H1 (cell line): ENCODE measurements around the gene HNRNPDL. TPM values are rescaled to one million over a fixed set of nuclear protein-coding genes. Genes with fewer than 3 reads are reported as not detected.

Experiments
- CTCF ChIA-PET: fragments of 300-600 bp; sonication (Branson Sonifier 250); formaldehyde crosslinking; loops from one replicate; lab custom pipeline; 2021; ENCODE audit not compliant: partially characterized antibody; lab: Charles Lee
- POLR2A ChIA-PET: fragments of 300-600 bp; sonication (Branson Sonifier 250); formaldehyde crosslinking; loops from one replicate; lab custom pipeline; 2021; ENCODE audit warnings: inconsistent platforms; ENCODE audit not compliant: partially characterized antibody; lab: Charles Lee
- DNase-seq, 2 experiments: peaks; one replicate each; pipeline versions ENCODE4 v3.0.0 to v3.0.0-alpha.2; 2010 to 2022; ENCODE audit warnings: low spot score in 2 of 2, low read depth in 1 of 2, mixed read lengths in 1 of 2
- FAIRE-seq: peaks from 2 replicates; lab custom pipeline; 2011; peaks lifted over from hg19 to GRCh38; lab: Jason Lieb, UNC
- H2AFZ ChIP-seq: 2 replicates; pipeline ENCODE4 v1.8.1; 2012; ENCODE audit warnings: low read length, inconsistent platforms
- H2AK5ac ChIP-seq: 2 replicates; pipeline ENCODE4 v1.6.1; 2013; ENCODE audit warnings: low read depth, low read length
- H2BK120ac ChIP-seq: replicated peaks from 2 replicates; pipeline ENCODE3; 2013; ENCODE audit warnings: low read depth, low read length, inconsistent platforms
- H2BK12ac ChIP-seq: 2 replicates; pipeline ENCODE4 v1.6.1; 2013; ENCODE audit warnings: low read depth, low read length
- H2BK15ac ChIP-seq: 2 replicates; pipeline ENCODE4 v1.6.1; 2013; ENCODE audit warnings: low read length
- H2BK20ac ChIP-seq: 2 replicates; pipeline ENCODE4 v1.6.1; 2013; ENCODE audit warnings: low read length
- H2BK5ac ChIP-seq: 2 replicates; pipeline ENCODE4 v1.6.1; 2013; ENCODE audit warnings: low read depth, low read length
- H3K14ac ChIP-seq: 2 replicates; pipeline ENCODE4 v1.6.1; 2013; ENCODE audit warnings: inconsistent platforms; ENCODE audit not compliant: insufficient read length
- H3K18ac ChIP-seq: 2 replicates; pipeline ENCODE4 v1.6.1; 2013; ENCODE audit warnings: low read length; ENCODE audit errors: extremely low read depth
- H3K23ac ChIP-seq: 2 replicates; pipeline ENCODE4 v1.6.1; 2013; ENCODE audit warnings: inconsistent platforms; ENCODE audit not compliant: insufficient read length
- H3K23me2 ChIP-seq: 2 replicates; pipeline ENCODE4 v1.6.1; 2013; ENCODE audit warnings: low read depth, low read length
- H3K27ac ChIP-seq: 2 replicates; pipeline ENCODE4 v1.6.1; 2011; ENCODE audit warnings: low read depth, low read length, inconsistent platforms
- H3K27me3 ChIP-seq, 4 experiments: replicated peaks in 1 of 4; 1 replicate in 1 of 4; 2 replicates in 3 of 4; pipeline versions ENCODE4 v1.6.1 to v1.8.1; 2011 to 2013; ENCODE audit warnings: low read length in 3 of 4, mild to moderate bottlenecking in 3 of 4, inconsistent platforms in 2 of 4, mixed read lengths in 2 of 4, moderate library complexity in 1 of 4; ENCODE audit not compliant: control insufficient read depth in 3 of 4, insufficient read depth in 3 of 4; ENCODE audit errors: extremely low read depth in 1 of 4
- H3K36me3 ChIP-seq, 4 experiments: 2 replicates each; pipeline versions ENCODE4 v1.6.1 to v1.8.1; 2011 to 2013; ENCODE audit warnings: mild to moderate bottlenecking in 4 of 4, low read length in 3 of 4, moderate library complexity in 2 of 4, control low read depth in 1 of 4, inconsistent platforms in 1 of 4; ENCODE audit not compliant: insufficient read depth in 4 of 4, control insufficient read depth in 2 of 4
- H3K4ac ChIP-seq: replicated peaks from 2 replicates; pipeline ENCODE3; 2013; ENCODE audit warnings: low read length, low read depth, mixed read lengths, inconsistent platforms; ENCODE audit not compliant: insufficient read length
- H3K4me1 ChIP-seq, 4 experiments: replicated peaks in 1 of 4; 1 replicate in 1 of 4; 2 replicates in 3 of 4; pipeline versions ENCODE4 v1.6.1 to v1.8.1; 2011 to 2013; ENCODE audit warnings: low read length in 3 of 4, inconsistent platforms in 2 of 4, mixed read lengths in 1 of 4; ENCODE audit not compliant: insufficient read depth in 4 of 4, control insufficient read depth in 3 of 4
- H3K4me2 ChIP-seq, 2 experiments: 2 replicates each; pipeline versions ENCODE4 v1.6.1 to v1.8.1; 2011 to 2013; ENCODE audit warnings: low read depth in 2 of 2, low read length in 2 of 2, control low read depth in 1 of 2, inconsistent platforms in 1 of 2, mild to moderate bottlenecking in 1 of 2; ENCODE audit not compliant: insufficient read depth in 1 of 2
- H3K4me3 ChIP-seq, 4 experiments: fragments of 200-600, 300-600 bp in 1 of 4; sonication (generic), shearing (Covaris generic), sonication (Bioruptor Twin) in 1 of 4; 2 replicates each; pipeline versions ENCODE4 v1.5.1 to v1.8.1; 2011 to 2016; ENCODE audit warnings: low read length in 4 of 4, low read depth in 3 of 4, control low read depth in 2 of 4, inconsistent platforms in 2 of 4, mild to moderate bottlenecking in 2 of 4, mixed read lengths in 1 of 4, moderate library complexity in 1 of 4; ENCODE audit not compliant: insufficient read depth in 2 of 4; ENCODE audit errors: extremely low read depth in 1 of 4
- H3K56ac ChIP-seq: replicated peaks from 2 replicates; pipeline ENCODE3; 2013; ENCODE audit warnings: low read depth, mild to moderate bottlenecking, mixed read lengths, low read length, inconsistent platforms; ENCODE audit not compliant: insufficient read length
- H3K79me1 ChIP-seq: 2 replicates; pipeline ENCODE4 v1.6.1; 2013; ENCODE audit warnings: low read depth, low read length, control low read depth
- H3K79me2 ChIP-seq, 2 experiments: 2 replicates each; pipeline versions ENCODE4 v1.6.1 to v1.8.1; 2012 to 2013; ENCODE audit warnings: low read length in 2 of 2, mild to moderate bottlenecking in 2 of 2, inconsistent platforms in 1 of 2; ENCODE audit not compliant: insufficient read depth in 2 of 2, control insufficient read depth in 1 of 2
- H3K9ac ChIP-seq, 4 experiments: replicated peaks in 1 of 4; 1 replicate in 1 of 4; 2 replicates in 3 of 4; pipeline versions ENCODE4 v1.6.1 to v1.8.1; 2011 to 2013; ENCODE audit warnings: low read depth in 3 of 4, low read length in 3 of 4, control low read depth in 2 of 4, mild to moderate bottlenecking in 2 of 4, moderate library complexity in 2 of 4, inconsistent platforms in 1 of 4; ENCODE audit errors: extremely low read depth in 1 of 4
- H3K9me3 ChIP-seq, 2 experiments: 2 replicates each; pipeline versions ENCODE4 v1.6.1 to v1.8.1; 2012 to 2013; ENCODE audit warnings: mild to moderate bottlenecking in 2 of 2, moderate library complexity in 2 of 2, control low read depth in 1 of 2, inconsistent platforms in 1 of 2, low read depth in 1 of 2, low read length in 1 of 2, mixed read lengths in 1 of 2; ENCODE audit not compliant: insufficient read depth in 2 of 2
- H4K20me1 ChIP-seq, 2 experiments: replicated peaks in 1 of 2; 2 replicates each; pipeline versions ENCODE3 to v1.8.1; 2011 to 2013; ENCODE audit warnings: inconsistent platforms in 2 of 2, low read length in 2 of 2, mild to moderate bottlenecking in 1 of 2; ENCODE audit not compliant: insufficient read depth in 2 of 2, control insufficient read depth in 1 of 2
- H4K5ac ChIP-seq: 2 replicates; pipeline ENCODE4 v1.6.1; 2013; ENCODE audit warnings: low read length, low read depth, mixed read lengths, inconsistent platforms; ENCODE audit not compliant: insufficient read length
- H4K8ac ChIP-seq: 2 replicates; pipeline ENCODE4 v1.8.0; 2013; ENCODE audit warnings: mild to moderate bottlenecking, moderate library complexity, low read length, inconsistent platforms; ENCODE audit not compliant: insufficient read depth; ENCODE audit errors: extremely low read depth
- H4K91ac ChIP-seq: replicated peaks from 2 replicates; pipeline ENCODE3; 2013; ENCODE audit warnings: low read length, mixed read lengths, inconsistent platforms; ENCODE audit not compliant: insufficient read length
- CHD2 ChIP-seq: IDR thresholded peaks from 2 replicates; pipeline ENCODE4 v1.6.1; 2012; ENCODE audit warnings: low read length, improper control_type of control experiment
- CREB1 ChIP-seq: IDR thresholded peaks from 2 replicates; pipeline ENCODE4 v1.6.1; 2012; ENCODE audit warnings: inconsistent platforms
- JUN ChIP-seq: IDR thresholded peaks from 2 replicates; pipeline ENCODE4 v1.6.1; 2011; ENCODE audit warnings: low read depth, mild to moderate bottlenecking, improper control_type of control experiment, low read length
- NANOG ChIP-seq: IDR thresholded peaks from 2 replicates; pipeline ENCODE4 v1.6.1; 2011; ENCODE audit warnings: low read length, low read depth, mild to moderate bottlenecking, inconsistent platforms; ENCODE audit not compliant: insufficient read depth, poor library complexity, severe bottlenecking
- RAD21 ChIP-seq, 2 experiments: IDR thresholded peaks in 1 of 2; conservative IDR thresholded peaks in 1 of 2; 2 replicates each; pipeline ENCODE4 v1.6.1; 2011; ENCODE audit warnings: low read depth in 2 of 2, low read length in 2 of 2, improper control_type of control experiment in 1 of 2, inconsistent platforms in 1 of 2, mild to moderate bottlenecking in 1 of 2, moderate library complexity in 1 of 2
- RFX5 ChIP-seq: IDR thresholded peaks from 2 replicates; pipeline ENCODE4 v1.6.1; 2011; ENCODE audit warnings: low read depth, low read length, improper control_type of control experiment, borderline replicate concordance
- SIRT6 ChIP-seq: IDR thresholded peaks from one replicate; pipeline ENCODE4 v1.7.1; 2012; ENCODE audit warnings: low read length, inconsistent platforms
- WGBS, 2 experiments: shearing (Covaris generic) in 1 of 2; methylation state at CpG; one replicate each; pipeline versions ENCODE4 v1.1.6 to v1.1.7; 2013 to 2015; ENCODE audit warnings: low lambda C conversion rate in 2 of 2, mixed read lengths in 2 of 2, inconsistent platforms in 1 of 2, low coverage in 1 of 2, missing lambda C conversion rate in 1 of 2; ENCODE audit not compliant: insufficient replicate concordance in 2 of 2, insufficient coverage in 1 of 2, insufficient read length in 1 of 2; ENCODE audit errors: extremely low coverage in 1 of 2, missing lambda C conversion rate in 1 of 2; 5-methylcytosine and 5-hydroxymethylcytosine counted together
- polyA plus RNA-seq, 7 experiments: library from polyadenylated mRNA; depleted of rRNA in 3 of 7; stranded (reverse) in 5 of 7; unstranded in 2 of 7; fragments of >200 nt in 5 of 7; fragments of 200-250 nt in 2 of 7; gene quantifications; 1 replicate in 5 of 7; 2 replicates in 1 of 7; 4 replicates in 1 of 7; pipeline versions ENCODE4 v1.2.1 to v1.2.3, GENCODE V29; 2011 to 2013; ENCODE audit warnings: missing spikeins in 2 of 7, mixed read lengths in 2 of 7
- total RNA-seq: library from RNA; stranded (reverse); fragmentation: NEBNext Ultra II Directional; extraction: Animal tissue kit (Norgen Biotek cat#: 25700); gene quantifications from 2 replicates; pipeline ENCODE4 v1.2.1, GENCODE V29; 2021
- TF ChIP-seq, protein P1 (sequence below): IDR thresholded peaks from 2 replicates; pipeline ENCODE4 v1.6.1; 2012; ENCODE audit warnings: inconsistent platforms
- TF ChIP-seq, protein P2 (sequence below): IDR thresholded peaks from 2 replicates; pipeline ENCODE4 v1.6.1; 2012; ENCODE audit warnings: low read length, inconsistent platforms

The HNRNPDL gene
- total and polyA plus RNA-seq, 2 of the 8 experiments (the other 6 are each of a cell fraction or from before 2014, with no cell fraction given): 197 to 411 TPM

GRCh38 chr4:82467471-82467870 is 37.2 kb upstream of the HNRNPDL start:
- no peak overlapping the region for H3K18ac ChIP-seq
- H3K79me1 ChIP-seq: no peaks in the 10 kb centered on the region
- no peak overlapping the region for H2BK120ac ChIP-seq
- no peaks in the 10 kb centered on the region for H3K79me2 ChIP-seq
- no peak overlapping the region for H2AFZ ChIP-seq
- H3K4me2 ChIP-seq: no peak overlapping the region
- TF ChIP-seq, protein P1, sequence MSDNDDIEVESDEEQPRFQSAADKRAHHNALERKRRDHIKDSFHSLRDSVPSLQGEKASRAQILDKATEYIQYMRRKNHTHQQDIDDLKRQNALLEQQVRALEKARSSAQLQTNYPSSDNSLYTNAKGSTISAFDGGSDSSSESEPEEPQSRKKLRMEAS: no peak
- TF ChIP-seq RAD21 (IDR thresholded peaks at IDR 0.05 in 1 of 2, conservative IDR thresholded peaks at IDR 0.05 in 1 of 2; ENCODE audit: low read depth in 2 of 2, low read length in 2 of 2) (no peak), SIRT6 (no peak), RFX5 (no peak), NANOG (no peak), CHD2 (no peak), CREB1 (no peak), JUN (no peak)
- TF ChIP-seq, protein P2, sequence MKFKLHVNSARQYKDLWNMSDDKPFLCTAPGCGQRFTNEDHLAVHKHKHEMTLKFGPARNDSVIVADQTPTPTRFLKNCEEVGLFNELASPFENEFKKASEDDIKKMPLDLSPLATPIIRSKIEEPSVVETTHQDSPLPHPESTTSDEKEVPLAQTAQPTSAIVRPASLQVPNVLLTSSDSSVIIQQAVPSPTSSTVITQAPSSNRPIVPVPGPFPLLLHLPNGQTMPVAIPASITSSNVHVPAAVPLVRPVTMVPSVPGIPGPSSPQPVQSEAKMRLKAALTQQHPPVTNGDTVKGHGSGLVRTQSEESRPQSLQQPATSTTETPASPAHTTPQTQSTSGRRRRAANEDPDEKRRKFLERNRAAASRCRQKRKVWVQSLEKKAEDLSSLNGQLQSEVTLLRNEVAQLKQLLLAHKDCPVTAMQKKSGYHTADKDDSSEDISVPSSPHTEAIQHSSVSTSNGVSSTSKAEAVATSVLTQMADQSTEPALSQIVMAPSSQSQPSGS: no peak
- TF ChIP-seq, all 59 proteins: peak for 0
- no peak overlapping the region for H2BK20ac ChIP-seq
- 63% methylated on average over 3 of the region's 3 CpGs; no CpG with 5 or more reads in 1 of the 2 experiments for WGBS, 2 experiments
- H3K9me3 ChIP-seq: peaks cover 4 to 6% of the 10 kb centered on the region in 2 experiments; a peak in 2 of 4 replicates
- H3K4ac ChIP-seq: no peak overlapping the region
- H4K20me1 ChIP-seq: no peaks in the 10 kb centered on the region
- H3K23ac ChIP-seq: no peak overlapping the region
- no peaks in the 10 kb centered on the region for H3K27me3 ChIP-seq
- no peak overlapping the region for H2BK12ac ChIP-seq
- H2AK5ac ChIP-seq: no peak overlapping the region
- H3K4me1 ChIP-seq: no peaks in the 10 kb centered on the region
- H4K8ac ChIP-seq: no peak overlapping the region
- H3K9ac ChIP-seq: no peak overlapping the region
- H3K23me2 ChIP-seq: no peaks in the 10 kb centered on the region
- FAIRE-seq (no peak), DNase-seq (no peak)
- ChIA-PET POLR2A (interaction anchor here (0.8 to 7.0 kb wide), 6 partner anchors 33 to 126 kb away, joined by 3 to 24 read pairs (median 3); partner anchors contain the start of gene HNRNPDL), CTCF (interaction anchor here (1.3 to 13.4 kb wide), 5 partner anchors 18 to 273 kb away, joined by 3 to 160 read pairs (median 4); no protein-coding TSS in a partner anchor)
- no peak overlapping the region for H3K4me3 ChIP-seq
- no peak overlapping the region for H2BK5ac ChIP-seq
- no peak overlapping the region for H4K91ac ChIP-seq
- no peak overlapping the region for H2BK15ac ChIP-seq
- H3K14ac ChIP-seq: no peak overlapping the region
- no peak overlapping the region for H3K56ac ChIP-seq
- no peak overlapping the region for H4K5ac ChIP-seq
- peaks cover 8 to 17% (median 11%) of the 10 kb centered on the region in 4 experiments; a peak in 7 of 8 replicates for H3K36me3 ChIP-seq
- H3K27ac ChIP-seq: no peak overlapping the region
